ENCODE results near the gene TP63.

GRCh38 chr3:189821262-189821661 is 190.1 kb downstream of the TP63 start:
- no peak for TF ChIP-seq CTCF (conservative IDR thresholded peaks at IDR 0.05)
- TF ChIP-seq EZH2 (IDR thresholded peaks at IDR 0.05; ENCODE audit: low read depth): no peak

Data from PC-9 (cell line).